GM21825 (cell line): ENCODE data around the gene GPHN.

Experiments
- ATAC-seq: cut with Tn5 transposase; IDR thresholded peaks from one replicate; pipeline ENCODE4 v1.9.1; 2021; ENCODE audit warnings: mild to moderate bottlenecking, moderate library complexity; ENCODE audit not compliant: unreplicated experiment

GPHN gene

GRCh38 chr14:66507722-66508546 is at the start of gene GPHN:
TSS of gene GPHN (plus strand) at chr14:66508147.
- ATAC-seq, result peak; percentile 81

- no peak for ATAC-seq
Measured at GRCh38 chr14:66459603-66460002, 48.3 kb upstream of the GPHN start.

- no peak for ATAC-seq
Measured at GRCh38 chr14:66464261-66464660, 43.7 kb upstream of the GPHN start.

GRCh38 chr14:66468778-66469367 is 39.1 kb upstream of the GPHN start:
- no peak for ATAC-seq

- no peak for ATAC-seq
Measured at GRCh38 chr14:66471584-66471983, 36.4 kb upstream of the GPHN start.

- ATAC-seq, result no peak
Measured at GRCh38 chr14:66472251-66472650, 35.7 kb upstream of the GPHN start.

GRCh38 chr14:66473223-66473622 is 34.7 kb upstream of the GPHN start:
- ATAC-seq, result no peak

- no peak for ATAC-seq
Measured at GRCh38 chr14:66476964-66477363, 31.0 kb upstream of the GPHN start.

GRCh38 chr14:66477567-66477966 is 30.4 kb upstream of the GPHN start:
- no peak for ATAC-seq

- ATAC-seq, result no peak
Measured at GRCh38 chr14:66482873-66483272, 25.1 kb upstream of the GPHN start.

GRCh38 chr14:66483322-66483721 is 24.6 kb upstream of the GPHN start:
- ATAC-seq, result no peak

GRCh38 chr14:66485029-66485428 is 22.9 kb upstream of the GPHN start:
- ATAC-seq, result no peak

- no peak for ATAC-seq
Measured at GRCh38 chr14:66485910-66486421, 22.0 kb upstream of the GPHN start, which contains the start of gene CCDC196. TSS of gene CCDC196 (plus strand) at chr14:66486371. CDS start at chr14:66486503, 132 bp downstream.

- no peak for ATAC-seq
Measured at GRCh38 chr14:66487164-66487563, 20.8 kb upstream of the GPHN start.

- ATAC-seq, result no peak
Measured at GRCh38 chr14:66490143-66491111, 17.5 kb upstream of the GPHN start.

GRCh38 chr14:66493750-66494149 is 14.2 kb upstream of the GPHN start:
- ATAC-seq, result no peak

- ATAC-seq, result peak; percentile 80
Measured at GRCh38 chr14:66495218-66496098, 12.5 kb upstream of the GPHN start.

- ATAC-seq, result no peak
Measured at GRCh38 chr14:66496188-66496807, 11.6 kb upstream of the GPHN start.

- no peak for ATAC-seq
Measured at GRCh38 chr14:66496911-66497310, 11.0 kb upstream of the GPHN start.

GRCh38 chr14:66498311-66498710 is 9.6 kb upstream of the GPHN start:
- ATAC-seq, result no peak
